SH-SY5Y (cell line): ENCODE results near the gene ETDC.

Experiments
- GATA2 ChIP-seq: IDR thresholded peaks from 2 replicates; pipeline ENCODE4 v1.6.1; 2011; ENCODE audit warnings: mild to moderate bottlenecking, low read depth, low read length
- GATA3 ChIP-seq: IDR thresholded peaks from 2 replicates; pipeline ENCODE4 v1.6.1; 2011; ENCODE audit warnings: low read depth, mild to moderate bottlenecking, low read length, moderate library complexity

DNA sequence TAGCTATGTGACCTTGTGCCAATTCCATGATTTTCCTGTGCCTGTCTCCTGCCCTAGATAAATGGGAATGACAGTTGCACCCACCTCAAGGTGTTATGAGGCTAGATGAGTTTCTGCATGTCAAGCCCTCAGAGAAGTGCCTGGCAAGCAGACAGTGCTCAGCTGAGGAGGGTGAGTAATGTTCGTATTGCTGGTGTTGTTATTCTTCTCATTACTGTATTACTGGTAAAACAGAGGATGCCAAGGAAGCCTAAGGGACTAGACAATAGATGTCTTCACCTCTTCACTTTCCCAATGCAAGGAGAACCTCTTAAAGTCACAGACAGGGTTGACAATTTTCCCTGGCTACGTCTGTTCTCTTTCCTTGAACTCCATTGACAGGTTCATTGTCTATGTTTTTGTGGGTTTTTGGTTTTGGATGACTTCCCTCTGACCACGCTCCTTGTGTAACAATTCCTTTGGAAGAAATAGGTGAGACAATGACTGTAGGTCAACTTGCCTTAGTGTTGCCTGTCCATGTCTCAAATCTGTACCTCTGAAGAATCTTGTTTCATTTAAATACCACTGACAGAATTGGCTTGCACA, 19.2 kb downstream of the ETDC start:
- no peak for TF ChIP-seq GATA2
- TF ChIP-seq GATA3 = no peak
